DND-41 (cell line): ENCODE results near the gene SND1.

ENCODE experiments used
- EZH2 ChIP-seq: IDR thresholded peaks from 3 replicates; pipeline ENCODE4 v1.6.1; 2012; ENCODE audit warnings: borderline replicate concordance, low read depth, mild to moderate bottlenecking, moderate library complexity, low read length, inconsistent platforms; ENCODE audit not compliant: severe bottlenecking
- TF ChIP-seq, protein P1 (sequence below): IDR thresholded peaks from 2 replicates; pipeline ENCODE4 v1.5.1; 2012; ENCODE audit warnings: borderline replicate concordance, low read length, moderate library complexity, mild to moderate bottlenecking; ENCODE audit not compliant: poor library complexity, severe bottlenecking; ENCODE audit errors: extremely low read depth

DNA sequence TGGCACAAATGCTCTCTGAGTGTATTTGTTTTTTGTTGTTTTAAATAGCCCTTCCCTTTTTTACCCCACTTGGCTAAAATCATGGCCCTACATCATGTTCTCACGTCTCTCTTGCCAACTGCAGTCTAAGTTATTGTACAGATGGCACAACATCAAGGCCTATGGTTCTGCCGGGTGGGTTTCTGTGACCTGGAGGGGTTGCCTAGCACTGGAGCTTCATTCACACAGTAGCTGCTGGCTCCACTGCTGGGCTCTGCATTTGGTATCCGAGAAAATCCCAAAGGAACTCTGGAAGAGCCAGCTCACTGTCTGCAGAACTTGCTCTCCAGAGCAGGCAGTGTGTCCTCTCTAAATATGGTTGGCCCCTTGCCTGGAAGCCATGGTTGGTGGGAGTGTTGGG, 258.7 kb downstream of the SND1 start:
- TF ChIP-seq, protein P1, sequence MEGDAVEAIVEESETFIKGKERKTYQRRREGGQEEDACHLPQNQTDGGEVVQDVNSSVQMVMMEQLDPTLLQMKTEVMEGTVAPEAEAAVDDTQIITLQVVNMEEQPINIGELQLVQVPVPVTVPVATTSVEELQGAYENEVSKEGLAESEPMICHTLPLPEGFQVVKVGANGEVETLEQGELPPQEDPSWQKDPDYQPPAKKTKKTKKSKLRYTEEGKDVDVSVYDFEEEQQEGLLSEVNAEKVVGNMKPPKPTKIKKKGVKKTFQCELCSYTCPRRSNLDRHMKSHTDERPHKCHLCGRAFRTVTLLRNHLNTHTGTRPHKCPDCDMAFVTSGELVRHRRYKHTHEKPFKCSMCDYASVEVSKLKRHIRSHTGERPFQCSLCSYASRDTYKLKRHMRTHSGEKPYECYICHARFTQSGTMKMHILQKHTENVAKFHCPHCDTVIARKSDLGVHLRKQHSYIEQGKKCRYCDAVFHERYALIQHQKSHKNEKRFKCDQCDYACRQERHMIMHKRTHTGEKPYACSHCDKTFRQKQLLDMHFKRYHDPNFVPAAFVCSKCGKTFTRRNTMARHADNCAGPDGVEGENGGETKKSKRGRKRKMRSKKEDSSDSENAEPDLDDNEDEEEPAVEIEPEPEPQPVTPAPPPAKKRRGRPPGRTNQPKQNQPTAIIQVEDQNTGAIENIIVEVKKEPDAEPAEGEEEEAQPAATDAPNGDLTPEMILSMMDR, result no peak
- no peak for TF ChIP-seq EZH2
